GM19328 (cell line): ENCODE results near the gene DAO.
"Not testable (repeated sequence)": the region's sequence is repeated elsewhere in the genome, so short reads cannot be mapped to it uniquely, and the experiment has no call there.

Source experiments
- ATAC-seq: cut with Tn5 transposase; IDR thresholded peaks from one replicate; pipeline ENCODE4 v1.9.1; 2021; ENCODE audit warnings: mild to moderate bottlenecking, moderate library complexity; ENCODE audit not compliant: unreplicated experiment

DAO gene

DNA sequence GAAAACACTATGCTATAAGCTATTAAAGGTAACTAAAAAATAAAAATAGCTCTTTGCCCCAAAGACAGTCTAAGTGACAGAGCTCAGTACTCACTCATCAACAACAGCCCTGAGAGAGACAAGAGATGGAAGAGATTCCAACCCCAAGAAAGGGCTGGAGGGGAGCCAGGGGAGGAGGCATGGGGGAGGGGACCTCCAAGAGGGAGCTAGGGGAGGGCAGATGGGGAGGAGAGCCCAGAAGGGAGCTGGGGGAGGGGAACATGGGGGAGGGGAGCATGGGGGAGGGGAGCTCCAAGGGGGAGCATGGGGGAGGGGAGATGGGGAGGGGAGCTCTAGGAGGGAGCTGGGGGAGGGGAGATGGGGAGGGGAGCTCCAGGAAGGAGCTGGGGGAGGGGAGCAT is 30.2 kb upstream of the DAO start:
- ATAC-seq = no peak

- no peak for ATAC-seq
Observed at GRCh38 chr12:108850854-108851573, 28.9 kb upstream of the DAO start.

DNA sequence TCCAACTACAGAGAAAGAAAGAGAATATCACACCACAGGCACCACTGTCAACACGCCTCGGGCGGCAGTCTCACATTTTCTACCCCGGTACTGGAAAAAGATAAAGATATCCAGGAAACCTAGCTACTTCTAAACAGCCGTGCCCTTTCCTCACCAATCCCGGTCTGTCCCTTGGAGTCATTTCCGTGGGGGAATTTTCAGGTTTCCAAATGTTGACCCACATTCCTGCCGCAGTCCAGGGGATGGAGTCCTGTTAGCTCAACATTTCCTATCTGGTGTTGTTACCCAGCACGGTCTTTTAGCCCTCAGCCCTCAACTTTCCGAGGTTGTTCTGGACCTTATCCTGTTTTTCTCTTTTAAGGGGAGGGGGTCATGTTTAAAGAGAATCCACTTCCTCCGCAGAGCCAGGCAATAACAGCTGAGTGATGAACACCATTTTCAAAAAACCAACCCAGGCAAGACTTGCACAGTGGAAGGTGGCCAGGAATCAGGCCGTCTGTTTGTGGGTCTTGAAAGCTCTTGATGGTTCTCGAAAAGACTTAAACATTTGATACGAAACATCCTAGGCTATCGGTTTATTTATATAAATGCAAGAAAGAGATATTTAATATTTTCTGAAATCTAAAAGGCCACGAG is 27.1 kb upstream of the DAO start:
- no peak for ATAC-seq

GRCh38 chr12:108853426-108853825 is 26.5 kb upstream of the DAO start:
- no peak for ATAC-seq

- no peak for ATAC-seq
Observed at GRCh38 chr12:108853981-108854446, 25.9 kb upstream of the DAO start.

DNA sequence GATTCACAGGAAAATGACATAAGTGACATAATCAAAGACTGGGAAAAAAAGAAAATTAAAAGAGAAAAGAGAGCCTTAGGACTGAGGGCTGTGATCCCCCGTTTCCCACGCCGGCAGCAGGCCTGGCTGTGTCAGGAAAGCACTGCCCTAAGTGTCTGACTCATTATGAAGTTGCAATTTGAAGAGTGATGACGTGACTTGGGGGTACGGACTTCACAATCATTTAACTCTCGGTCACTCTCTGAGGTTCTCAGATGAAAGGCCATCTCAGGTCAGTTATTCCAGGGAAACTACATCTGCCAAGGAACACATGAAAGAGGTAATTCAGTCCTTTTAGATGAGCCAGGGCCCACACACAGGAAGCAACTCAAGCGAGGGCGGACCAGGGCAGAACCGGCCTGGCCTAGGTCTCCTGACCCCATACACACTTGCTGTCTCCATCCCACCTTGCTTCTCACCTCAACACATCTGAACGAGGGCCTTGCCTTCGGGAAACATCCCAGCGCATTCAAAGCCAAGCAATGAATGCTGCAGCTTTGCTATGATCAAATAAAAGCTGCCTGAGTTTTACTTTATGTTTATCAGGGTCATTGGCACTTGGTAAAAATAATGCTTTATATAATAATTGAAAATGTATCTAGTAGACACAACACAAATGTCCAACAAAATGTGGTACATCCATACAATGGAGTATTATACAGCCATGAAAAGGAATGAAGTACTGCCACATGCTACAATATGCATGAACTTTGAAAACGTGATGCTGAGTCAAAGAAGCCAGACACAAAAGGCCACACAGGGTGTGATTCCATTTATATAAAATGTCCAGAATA is 25.2 kb upstream of the DAO start:
- ATAC-seq = no peak

- no peak for ATAC-seq
Observed at GRCh38 chr12:108855284-108856169, 24.4 kb upstream of the DAO start.

- no peak for ATAC-seq
Observed at GRCh38 chr12:108856170-108856427, 23.8 kb upstream of the DAO start.

- ATAC-seq = peak; percentile 18
Observed at GRCh38 chr12:108856428-108857157, 23.3 kb upstream of the DAO start.

- ATAC-seq = no peak
Observed at GRCh38 chr12:108857158-108857407, 22.8 kb upstream of the DAO start.

GRCh38 chr12:108858311-108859074 is 21.4 kb upstream of the DAO start:
- ATAC-seq = no peak

DNA sequence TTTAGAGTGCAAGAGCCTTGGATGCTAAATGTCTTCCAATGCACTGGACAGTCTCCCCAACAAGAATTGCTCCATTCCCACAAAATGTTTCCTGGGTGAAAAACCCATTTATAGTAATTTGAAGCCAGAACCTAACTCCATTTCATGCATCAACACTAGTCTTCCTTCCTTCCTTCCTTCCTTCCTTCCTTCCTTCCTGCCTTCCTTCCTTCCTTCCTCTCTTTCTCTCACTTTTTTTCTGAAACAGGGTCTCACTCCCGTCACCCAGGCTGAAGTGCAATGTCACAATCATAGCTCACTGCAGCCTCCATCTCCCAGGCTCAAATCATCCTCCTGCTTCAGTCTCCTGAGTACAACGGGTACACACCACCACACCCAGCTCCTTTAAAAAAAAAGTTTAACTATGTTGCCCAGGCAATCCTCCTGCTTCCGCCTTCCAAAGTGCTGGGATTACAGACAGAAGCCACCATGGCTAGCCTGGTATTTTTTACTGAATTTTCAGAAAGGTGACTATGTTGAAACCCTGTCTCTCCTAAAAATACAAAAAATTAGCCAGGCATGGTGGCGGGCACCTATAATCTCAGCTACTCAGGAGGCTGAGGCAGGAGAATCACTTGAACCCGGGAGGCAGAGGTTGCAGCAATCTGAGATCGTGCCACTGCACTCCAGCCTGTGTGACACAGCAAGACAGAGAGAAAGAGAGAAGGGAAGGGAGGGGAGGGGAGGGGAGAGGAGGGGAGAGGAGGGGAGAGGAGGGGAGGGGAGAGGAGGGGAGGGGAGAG is 20.6 kb upstream of the DAO start:
- not testable (repeated sequence) for ATAC-seq

- no peak for ATAC-seq
Observed at GRCh38 chr12:108859923-108860291, 20.0 kb upstream of the DAO start.

DNA sequence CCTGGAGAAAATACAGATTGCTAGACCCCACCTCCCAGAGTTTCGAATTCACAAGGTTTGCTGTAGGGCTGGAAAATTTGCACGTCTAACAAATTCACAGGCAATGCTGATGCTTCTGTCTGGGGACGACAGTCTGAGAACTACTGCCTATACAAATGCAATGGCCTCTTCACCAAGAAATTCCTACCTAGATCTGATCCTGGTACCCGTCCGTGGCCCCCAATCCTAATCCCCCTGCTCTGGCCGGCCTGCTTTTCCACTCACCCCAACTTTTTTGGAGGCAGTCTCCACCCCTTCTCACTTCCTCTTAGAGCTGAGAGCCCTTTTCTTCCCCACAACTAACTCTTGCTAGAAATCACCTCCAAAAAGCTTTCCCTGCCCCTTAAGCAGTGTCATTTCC is 19.4 kb upstream of the DAO start:
- no peak for ATAC-seq

GRCh38 chr12:108861878-108862587 is 17.9 kb upstream of the DAO start:
- no peak for ATAC-seq

GRCh38 chr12:108862588-108862959 is 17.3 kb upstream of the DAO start:
- no peak for ATAC-seq

GRCh38 chr12:108865169-108865568 is 14.7 kb upstream of the DAO start:
- no peak for ATAC-seq

GRCh38 chr12:108866083-108866482 is 13.8 kb upstream of the DAO start:
- ATAC-seq = not testable (repeated sequence)

DNA sequence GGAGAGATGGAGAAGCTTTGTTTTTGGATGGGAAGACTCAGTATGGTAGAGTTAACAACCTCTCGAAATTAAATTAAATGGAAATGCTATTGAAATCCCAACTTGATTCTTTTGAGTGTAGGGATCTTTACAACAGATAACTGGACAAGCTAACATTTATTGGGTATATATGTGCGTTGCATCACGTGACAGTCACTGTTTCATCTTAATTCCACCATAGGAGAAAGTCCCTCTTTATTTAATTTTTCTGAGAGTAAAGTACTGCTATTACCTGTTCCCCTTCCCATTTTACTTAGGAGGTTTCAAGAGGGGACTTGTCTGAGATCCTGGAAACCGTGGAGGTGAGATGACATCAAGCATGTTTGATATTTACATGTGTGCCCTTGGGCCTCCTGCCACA is 11.1 kb upstream of the DAO start:
- no peak for ATAC-seq
